Endothelial cell of umbilical vein (primary cell): ENCODE data around the gene GYPC. TPM values are rescaled to one million over a fixed set of nuclear protein-coding genes. Genes with fewer than 3 reads are reported as not detected.

Experiments used
- BruUV-seq: library from RNA; stranded (reverse); fragments of 400-500 nt; replicated peaks from 2 replicates; lab custom pipeline; 2021; lab: Mats Ljungman, UMichigan
- CTCF ChIA-PET: fragments of 300-600, 350-600 bp; sonication (Branson Sonifier 250); formaldehyde crosslinking; loops from one replicate; lab custom pipeline; 2021; ENCODE audit warnings: antibody characterized with exemption, inconsistent platforms; lab: Charles Lee
- POLR2A ChIA-PET: fragments of 300-600, 350-600 bp; sonication (Branson Sonifier 250); formaldehyde crosslinking; loops from one replicate; lab custom pipeline; 2021; ENCODE audit warnings: antibody characterized with exemption, inconsistent platforms; lab: Charles Lee
- DNase-seq: peaks from one replicate; pipeline ENCODE4 v3.0.0-alpha.2; 2011; ENCODE audit warnings: low read depth, low spot score
- FAIRE-seq: peaks from 2 replicates; lab custom pipeline; 2011; peaks lifted over from hg19 to GRCh38; lab: Jason Lieb, UNC
- H2AFZ ChIP-seq: 2 replicates; pipeline ENCODE4 v1.6.0; 2012; ENCODE audit warnings: low read depth, low read length, control low read depth, inconsistent platforms
- H3K27ac ChIP-seq: 2 replicates; pipeline ENCODE4 v1.5.1; 2011; ENCODE audit warnings: low read depth, mild to moderate bottlenecking, control low read depth, low read length, moderate library complexity; ENCODE audit not compliant: insufficient read depth
- H3K27me3 ChIP-seq, 2 experiments: 2 replicates each; pipeline versions ENCODE4 v1.6.0 to v1.6.1; 2011; ENCODE audit warnings: low read length in 2 of 2, mixed read lengths in 1 of 2; ENCODE audit not compliant: control insufficient read depth in 2 of 2, insufficient read depth in 2 of 2
- H3K36me3 ChIP-seq, 2 experiments: 2 replicates in 1 of 2; 3 replicates in 1 of 2; pipeline ENCODE4 v1.5.1; 2011; ENCODE audit warnings: low read length in 2 of 2, mild to moderate bottlenecking in 1 of 2, moderate library complexity in 1 of 2; ENCODE audit not compliant: control insufficient read depth in 2 of 2, insufficient read depth in 2 of 2; ENCODE audit errors: extremely low read depth in 1 of 2
- H3K4me1 ChIP-seq: 3 replicates; pipeline ENCODE4 v1.5.1; 2011; ENCODE audit warnings: mild to moderate bottlenecking, low read length; ENCODE audit not compliant: control insufficient read depth, insufficient read depth; ENCODE audit errors: extremely low read depth
- H3K4me2 ChIP-seq: 2 replicates; pipeline ENCODE4 v1.6.1; 2011; ENCODE audit warnings: low read length, control low read depth, mixed read lengths; ENCODE audit not compliant: insufficient read depth
- H3K4me3 ChIP-seq, 3 experiments: fragments of 200-600 bp in 1 of 3; sonication (generic), shearing (Covaris generic) in 1 of 3; replicated peaks in 1 of 3; 2 replicates each; pipeline ENCODE4 v1.5.1; 2011 to 2016; ENCODE audit warnings: control low read depth in 3 of 3, low read length in 3 of 3, mild to moderate bottlenecking in 2 of 3, inconsistent platforms in 1 of 3, low read depth in 1 of 3, moderate library complexity in 1 of 3; ENCODE audit not compliant: insufficient read depth in 1 of 3
- H3K79me2 ChIP-seq: 2 replicates; pipeline ENCODE4 v1.6.0; 2012; ENCODE audit warnings: low read length, inconsistent platforms; ENCODE audit not compliant: control insufficient read depth, insufficient read depth
- H3K9ac ChIP-seq: replicated peaks from 2 replicates; pipeline ENCODE3; 2011; ENCODE audit warnings: low read length, control low read depth; ENCODE audit not compliant: insufficient read depth; ENCODE audit errors: extremely low read depth
- H3K9me1 ChIP-seq: replicated peaks from 3 replicates; pipeline ENCODE4 v1.6.0; 2011; ENCODE audit warnings: mild to moderate bottlenecking, low read length; ENCODE audit not compliant: control insufficient read depth, insufficient read depth; ENCODE audit errors: extremely low read depth
- H3K9me3 ChIP-seq: replicated peaks from 2 replicates; pipeline ENCODE4 v1.5.1; 2012; ENCODE audit warnings: low read length, inconsistent platforms; ENCODE audit not compliant: control insufficient read depth, insufficient read depth
- H4K20me1 ChIP-seq: replicated peaks from 2 replicates; pipeline ENCODE3; 2011; ENCODE audit warnings: mild to moderate bottlenecking, low read length; ENCODE audit not compliant: control insufficient read depth, insufficient read depth; ENCODE audit errors: extremely low read depth
- EZH2 ChIP-seq: IDR thresholded peaks from 2 replicates; pipeline ENCODE4 v1.6.1; 2012; ENCODE audit warnings: borderline replicate concordance, low read depth, mild to moderate bottlenecking, moderate library complexity, low read length, inconsistent platforms; ENCODE audit not compliant: severe bottlenecking
- FOS ChIP-seq: IDR thresholded peaks from 2 replicates; pipeline ENCODE4 v1.6.1; 2011; ENCODE audit warnings: mild to moderate bottlenecking, low read length, moderate library complexity, borderline replicate concordance; ENCODE audit not compliant: insufficient read depth
- GATA2 ChIP-seq: IDR thresholded peaks from 2 replicates; pipeline ENCODE4 v1.7.0; 2011; ENCODE audit warnings: low read depth, mild to moderate bottlenecking, moderate library complexity, mixed read lengths, low read length; ENCODE audit not compliant: insufficient read length, insufficient read depth
- JUN ChIP-seq: IDR thresholded peaks from 2 replicates; pipeline ENCODE4 v1.6.1; 2011; ENCODE audit warnings: borderline replicate concordance, low read depth; ENCODE audit not compliant: insufficient read length, insufficient read depth
- MYC ChIP-seq: IDR thresholded peaks from one replicate; pipeline ENCODE4 v1.6.1; 2011; ENCODE audit warnings: mild to moderate bottlenecking, low read depth, low read length
- POLR2A ChIP-seq: IDR thresholded peaks from 2 replicates; pipeline ENCODE4 v1.6.1; 2012; ENCODE audit warnings: low read depth, mild to moderate bottlenecking, control low read depth, low read length
- POLR2AphosphoS5 ChIP-seq: IDR thresholded peaks from 2 replicates; pipeline ENCODE4 v1.6.1; 2012; ENCODE audit warnings: low read depth, mild to moderate bottlenecking, control low read depth, low read length, moderate library complexity; ENCODE audit not compliant: insufficient read depth
- dilution Hi-C: fragments of 300-500 bp; cut with MboI; formaldehyde crosslinking; loops from one replicate; pipeline ENCODE4 v1.15.0; 2019; ENCODE audit warnings: low sequenced_read_pairs; ENCODE audit not compliant: extremely low pct_ligation_motif_present
- intact Hi-C: fragments of 100-400 bp; cut with micrococcal nuclease; formaldehyde crosslinking; loops from one replicate; pipeline ENCODE4 v1.10.0; 2022
- polyA plus RNA-seq, 4 experiments: library from polyadenylated mRNA; depleted of rRNA in 3 of 4; stranded (reverse) in 3 of 4; unstranded in 1 of 4; fragments of >200 nt; gene quantifications; 2 replicates each; pipeline versions ENCODE4 v1.2.1 to v1.2.3, GENCODE V29; 2011 to 2012; ENCODE audit warnings: missing spikeins in 1 of 4
- total RNA-seq: library from RNA; stranded (reverse); gene quantifications from 2 replicates; pipeline ENCODE4 v1.2.3, GENCODE V29; 2021
- TF ChIP-seq, protein P1 (sequence below): IDR thresholded peaks from 2 replicates; pipeline ENCODE4 v1.6.1; 2011; ENCODE audit not compliant: insufficient read depth, insufficient read length
- TF ChIP-seq, protein P2 (sequence below), 2 donors: IDR thresholded peaks; 1 replicate in 1 of 2; 2 replicates in 1 of 2; pipeline ENCODE4 v1.5.1; 2011; ENCODE audit warnings: low read length in 2 of 2, mild to moderate bottlenecking in 2 of 2, moderate library complexity in 2 of 2, control low read depth in 1 of 2, inconsistent platforms in 1 of 2, low read depth in 1 of 2; ENCODE audit not compliant: insufficient read depth in 1 of 2; ENCODE audit errors: extremely low read depth in 1 of 2

The GYPC gene
- total and polyA plus RNA-seq, 2 donors (not counting 3 experiments of a cell fraction or from before 2014, with no cell fraction given): 3.5 to 13.3 TPM

DNA sequence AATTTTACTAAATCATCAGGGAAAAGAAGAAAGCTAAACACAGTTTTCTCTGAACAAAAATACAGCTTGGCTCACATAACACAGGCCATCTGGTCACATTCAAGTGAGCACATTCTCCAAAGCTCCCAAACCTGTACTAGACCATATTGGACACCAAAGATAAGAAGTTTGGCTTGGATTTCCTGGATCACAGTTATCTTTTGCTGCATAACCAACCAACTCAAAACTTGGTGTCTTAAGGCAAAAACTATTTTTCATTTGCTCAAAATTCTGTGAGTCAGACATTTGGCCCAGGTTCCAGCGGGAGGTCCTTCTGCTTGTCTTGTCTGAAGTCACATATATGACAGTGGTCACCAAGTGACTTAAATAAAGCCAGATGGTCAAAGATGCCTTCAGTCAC lies 83.2 kb downstream of the GYPC start:
- Histone ChIP-seq H3K4me2 (no peak overlapping the region), H3K4me1 (no peaks in the 10 kb centered on the region), H3K9ac (no peak overlapping the region), H3K9me1 (no peaks in the 10 kb centered on the region), H4K20me1 (no peaks in the 10 kb centered on the region), H3K9me3 (peaks cover 3% of the 10 kb centered on the region), H3K27ac (no peak overlapping the region), H3K79me2 (no peaks in the 10 kb centered on the region), H2AFZ (no peak overlapping the region), H3K36me3 (no peaks in the 10 kb centered on the region), H3K4me3 (no peak overlapping the region), H3K27me3 (no peaks in the 10 kb centered on the region)
- dilution Hi-C loops (no loop called here), intact Hi-C loops (no loop called here)
- TF ChIP-seq EZH2: no peak
- TF ChIP-seq FOS: no peak
- TF ChIP-seq JUN: no peak
- TF ChIP-seq, protein P1, sequence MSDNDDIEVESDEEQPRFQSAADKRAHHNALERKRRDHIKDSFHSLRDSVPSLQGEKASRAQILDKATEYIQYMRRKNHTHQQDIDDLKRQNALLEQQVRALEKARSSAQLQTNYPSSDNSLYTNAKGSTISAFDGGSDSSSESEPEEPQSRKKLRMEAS: no peak
- no peak for TF ChIP-seq GATA2
- no peak for TF ChIP-seq POLR2AphosphoS5
- TF ChIP-seq, protein P2, sequence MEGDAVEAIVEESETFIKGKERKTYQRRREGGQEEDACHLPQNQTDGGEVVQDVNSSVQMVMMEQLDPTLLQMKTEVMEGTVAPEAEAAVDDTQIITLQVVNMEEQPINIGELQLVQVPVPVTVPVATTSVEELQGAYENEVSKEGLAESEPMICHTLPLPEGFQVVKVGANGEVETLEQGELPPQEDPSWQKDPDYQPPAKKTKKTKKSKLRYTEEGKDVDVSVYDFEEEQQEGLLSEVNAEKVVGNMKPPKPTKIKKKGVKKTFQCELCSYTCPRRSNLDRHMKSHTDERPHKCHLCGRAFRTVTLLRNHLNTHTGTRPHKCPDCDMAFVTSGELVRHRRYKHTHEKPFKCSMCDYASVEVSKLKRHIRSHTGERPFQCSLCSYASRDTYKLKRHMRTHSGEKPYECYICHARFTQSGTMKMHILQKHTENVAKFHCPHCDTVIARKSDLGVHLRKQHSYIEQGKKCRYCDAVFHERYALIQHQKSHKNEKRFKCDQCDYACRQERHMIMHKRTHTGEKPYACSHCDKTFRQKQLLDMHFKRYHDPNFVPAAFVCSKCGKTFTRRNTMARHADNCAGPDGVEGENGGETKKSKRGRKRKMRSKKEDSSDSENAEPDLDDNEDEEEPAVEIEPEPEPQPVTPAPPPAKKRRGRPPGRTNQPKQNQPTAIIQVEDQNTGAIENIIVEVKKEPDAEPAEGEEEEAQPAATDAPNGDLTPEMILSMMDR (IDR thresholded peaks at IDR 0.05; ENCODE audit: extremely low read depth in 1 of 2, insufficient read depth in 1 of 2, low read depth in 1 of 2, low read length in 2 of 2): no peak
- TF ChIP-seq MYC: no peak
- TF ChIP-seq POLR2A: no peak
- ChIA-PET POLR2A (no interaction called here), CTCF (no interaction called here)
- FAIRE-seq (no peak), DNase-seq (no peak)
- BruUV-seq: no TSS peak
